Skeletal muscle satellite cell (primary cell): ENCODE results near the gene URM1. TPM values are rescaled to one million over a fixed set of nuclear protein-coding genes. Genes with fewer than 3 reads are reported as not detected.

Experiments
- H3K27me3 ChIP-seq: 2 replicates; pipeline ENCODE4 v1.7.0; 2013; ENCODE audit warnings: low read length; ENCODE audit not compliant: control insufficient read depth, insufficient read depth
- H3K36me3 ChIP-seq: 2 replicates; pipeline ENCODE4 v1.7.0; 2013; ENCODE audit warnings: mild to moderate bottlenecking, control low read depth, low read length; ENCODE audit not compliant: insufficient read depth
- H3K4me1 ChIP-seq: 2 replicates; pipeline ENCODE4 v1.7.0; 2013; ENCODE audit warnings: low read length; ENCODE audit not compliant: control insufficient read depth, insufficient read depth
- H3K4me2 ChIP-seq: 2 replicates; pipeline ENCODE4 v1.7.0; 2013; ENCODE audit warnings: mild to moderate bottlenecking, low read length
- H3K4me3 ChIP-seq: 2 replicates; pipeline ENCODE4 v1.7.0; 2013; ENCODE audit warnings: low read length
- H3K9ac ChIP-seq: 2 replicates; pipeline ENCODE4 v1.7.0; 2013; ENCODE audit warnings: mild to moderate bottlenecking, low read depth, low read length, moderate library complexity
- H3K9me3 ChIP-seq: replicated peaks from 2 replicates; pipeline ENCODE4 v1.7.0; 2013; ENCODE audit warnings: mild to moderate bottlenecking, control low read depth, low read length
- total RNA-seq: library from RNA; depleted of rRNA; stranded (reverse); fragments of >200 nt; gene quantifications from 2 replicates; pipeline ENCODE4 v1.2.3, GENCODE V29; 2012; rRNA removed

URM1 gene
- total RNA-seq = 30.2 and 34.1 TPM in 2 replicates

- Histone ChIP-seq H3K27me3 (no peaks in the 10 kb centered on the region), H3K4me3 (peak within 1 kb of the TSS; percentile 92), H3K9ac (peak within 1 kb of the TSS; percentile 96), H3K4me1 (peaks cover 25% of the 10 kb centered on the region), H3K36me3 (no peaks in the 10 kb centered on the region), H3K9me3 (no peaks in the 10 kb centered on the region), H3K4me2 (peak within 1 kb of the TSS; percentile 83)
Measured at GRCh38 chr9:128370752-128371629, at the start of gene URM1. TSS of gene URM1 (plus strand) at chr9:128371374. CDS start at chr9:128371381, 7 bp downstream.

- Histone ChIP-seq H3K4me1 (peaks cover 17% of the 10 kb centered on the region), H3K9me3 (no peaks in the 10 kb centered on the region), H3K27me3 (no peaks in the 10 kb centered on the region), H3K4me3 (peak overlapping the region; percentile 92), H3K9ac (peak overlapping the region; percentile 94), H3K4me2 (peak overlapping the region; percentile 94), H3K36me3 (peaks cover 21% of the 10 kb centered on the region)
Measured at GRCh38 chr9:128321879-128322403, 49.2 kb upstream of the URM1 start.

GRCh38 chr9:128322404-128323211, 48.6 kb upstream of the URM1 start, which contains the start of the genes COQ4 and TRUB2:
TSS of gene COQ4 (plus strand) at chr9:128322839. CDS start at chr9:128322859, 20 bp downstream.
TSS of gene TRUB2 (minus strand) at chr9:128322447. CDS start at chr9:128322408, 39 bp downstream.
- Histone ChIP-seq H3K9me3 (no peaks in the 10 kb centered on the region), H3K4me2 (peak within 1 kb of the TSS; percentile 94), H3K36me3 (peaks cover 20% of the 10 kb centered on the region), H3K4me3 (peak within 1 kb of the TSS; percentile 92), H3K4me1 (peaks cover 17% of the 10 kb centered on the region), H3K27me3 (no peaks in the 10 kb centered on the region), H3K9ac (peak within 1 kb of the TSS; percentile 94)

GRCh38 chr9:128323212-128323730, 47.9 kb upstream of the URM1 start:
- Histone ChIP-seq H3K27me3 (no peaks in the 10 kb centered on the region), H3K4me2 (peak overlapping the region; percentile 94), H3K4me1 (peaks cover 17% of the 10 kb centered on the region), H3K4me3 (peak overlapping the region; percentile 92), H3K9ac (peak overlapping the region; percentile 94), H3K36me3 (peaks cover 26% of the 10 kb centered on the region), H3K9me3 (no peaks in the 10 kb centered on the region)

- peak overlapping the region; percentile 94 for H3K9ac ChIP-seq
Measured at GRCh38 chr9:128323791-128324190, 47.4 kb upstream of the URM1 start.

GRCh38 chr9:128324401-128324800, 46.8 kb upstream of the URM1 start:
- no peaks in the 10 kb centered on the region for H3K9me3 ChIP-seq
- H3K9ac ChIP-seq = no peak overlapping the region
- H3K36me3 ChIP-seq = peaks cover 33% of the 10 kb centered on the region
- H3K4me3 ChIP-seq = no peak overlapping the region
- H3K4me1 ChIP-seq = peaks cover 17% of the 10 kb centered on the region
- no peaks in the 10 kb centered on the region for H3K27me3 ChIP-seq
- H3K4me2 ChIP-seq = peak overlapping the region; percentile 94

More at GRCh38 chr9:128323791-128324190, 47.4 kb upstream of the URM1 start:
- H3K27me3 ChIP-seq = no peaks in the 10 kb centered on the region
- peaks cover 30% of the 10 kb centered on the region for H3K36me3 ChIP-seq
- peaks cover 17% of the 10 kb centered on the region for H3K4me1 ChIP-seq
- no peaks in the 10 kb centered on the region for H3K9me3 ChIP-seq
- peak overlapping the region; percentile 94 for H3K4me2 ChIP-seq
- peak overlapping the region; percentile 92 for H3K4me3 ChIP-seq

GRCh38 chr9:128325629-128326028, 45.5 kb upstream of the URM1 start:
- Histone ChIP-seq H3K9me3 (no peaks in the 10 kb centered on the region), H3K4me2 (no peak overlapping the region), H3K27me3 (no peaks in the 10 kb centered on the region), H3K4me3 (no peak overlapping the region), H3K4me1 (peaks cover 17% of the 10 kb centered on the region), H3K9ac (no peak overlapping the region), H3K36me3 (peaks cover 37% of the 10 kb centered on the region)

GRCh38 chr9:128333451-128333869, 37.7 kb upstream of the URM1 start:
- Histone ChIP-seq H3K4me3 (no peak overlapping the region), H3K4me1 (no peaks in the 10 kb centered on the region), H3K27me3 (no peaks in the 10 kb centered on the region), H3K36me3 (peaks cover 27% of the 10 kb centered on the region), H3K9me3 (no peaks in the 10 kb centered on the region), H3K9ac (no peak overlapping the region), H3K4me2 (no peak overlapping the region)

- Histone ChIP-seq H3K9me3 (no peaks in the 10 kb centered on the region), H3K4me2 (no peak overlapping the region), H3K36me3 (peaks cover 18% of the 10 kb centered on the region), H3K9ac (no peak overlapping the region), H3K4me3 (no peak overlapping the region), H3K4me1 (no peaks in the 10 kb centered on the region), H3K27me3 (no peaks in the 10 kb centered on the region)
Measured at GRCh38 chr9:128335161-128335560, 36.0 kb upstream of the URM1 start.

- Histone ChIP-seq H3K4me1 (no peaks in the 10 kb centered on the region), H3K4me3 (no peak overlapping the region), H3K9me3 (no peaks in the 10 kb centered on the region), H3K4me2 (no peak overlapping the region), H3K9ac (no peak overlapping the region), H3K36me3 (peaks cover 18% of the 10 kb centered on the region), H3K27me3 (no peaks in the 10 kb centered on the region)
Measured at GRCh38 chr9:128335914-128336313, 35.3 kb upstream of the URM1 start.

- H3K36me3 ChIP-seq = peaks cover 13% of the 10 kb centered on the region
- no peaks in the 10 kb centered on the region for H3K27me3 ChIP-seq
- H3K4me2 ChIP-seq = no peak overlapping the region
- no peak overlapping the region for H3K4me3 ChIP-seq
- no peaks in the 10 kb centered on the region for H3K9me3 ChIP-seq
- no peak overlapping the region for H3K9ac ChIP-seq
- peaks cover 4% of the 10 kb centered on the region for H3K4me1 ChIP-seq
Measured at GRCh38 chr9:128337936-128338335, 33.2 kb upstream of the URM1 start.
